ENCODE results near the gene PSTK.

PSTK gene

GRCh38 chr10:123021517-123021916 is 41.3 kb downstream of the PSTK start:
- DNase-seq, result no peak

GRCh38 chr10:123024540-123024939 is 44.3 kb downstream of the PSTK start:
- no peak for DNase-seq

- no peak for DNase-seq
Observed at GRCh38 chr10:123026302-123026701, 46.1 kb downstream of the PSTK start.

GRCh38 chr10:123027861-123028260 is 47.7 kb downstream of the PSTK start:
- no peak for DNase-seq

- DNase-seq, result no peak
Observed at GRCh38 chr10:123031124-123031523, 50.9 kb downstream of the PSTK start.

GRCh38 chr10:123034332-123034731 is 54.1 kb downstream of the PSTK start:
- DNase-seq, result no peak

- DNase-seq, result no peak
Observed at GRCh38 chr10:123035467-123036086, 55.4 kb downstream of the PSTK start.

- DNase-seq, result no peak
Observed at GRCh38 chr10:123038782-123039631, 58.8 kb downstream of the PSTK start.

- no peak for DNase-seq
Observed at GRCh38 chr10:123039632-123039930, 59.4 kb downstream of the PSTK start.
